Kidney (tissue), 14 donors: Measurements from ENCODE around the gene INPP5A. TPM values are rescaled to one million over a fixed set of nuclear protein-coding genes. Genes with fewer than 3 reads are reported as not detected.

ENCODE experiments used
- DNase-seq, 5 donors: peaks; one replicate each; pipeline ENCODE4 v3.0.0-alpha.2; 2013 to 2020
- FAIRE-seq: peaks from 2 replicates; lab custom pipeline; 2012; peaks lifted over from hg19 to GRCh38; lab: Jason Lieb, UNC
- H3K27ac ChIP-seq, 2 donors: one replicate each; pipeline ENCODE4 v1.7.0; 2013; ENCODE audit warnings: low read depth in 2 of 2, low read length in 2 of 2, inconsistent platforms in 1 of 2
- H3K27me3 ChIP-seq: one replicate; pipeline ENCODE4 v1.7.1; 2013; ENCODE audit warnings: low read length, inconsistent platforms; ENCODE audit not compliant: control insufficient read depth, insufficient read depth
- H3K36me3 ChIP-seq, 3 donors: one replicate each; pipeline versions ENCODE4 v1.7.0 to v1.7.1; 2013; ENCODE audit warnings: low read length in 3 of 3, control low read depth in 1 of 3, inconsistent platforms in 1 of 3; ENCODE audit not compliant: insufficient read depth in 3 of 3, control insufficient read depth in 2 of 3
- H3K4me1 ChIP-seq, 3 donors: one replicate each; pipeline versions ENCODE4 v1.7.0 to v1.7.1; 2013; ENCODE audit warnings: low read length in 3 of 3, inconsistent platforms in 1 of 3, low read depth in 1 of 3; ENCODE audit not compliant: control insufficient read depth in 2 of 3, insufficient read depth in 2 of 3
- H3K4me3 ChIP-seq, 3 donors: one replicate each; pipeline versions ENCODE4 v1.7.0 to v1.8.1; 2013; ENCODE audit warnings: low read length in 3 of 3, control low read depth in 1 of 3, inconsistent platforms in 1 of 3
- H3K9ac ChIP-seq, 3 donors: one replicate each; pipeline versions ENCODE4 v1.7.0 to v1.7.1; 2013; ENCODE audit warnings: low read length in 3 of 3, control low read depth in 1 of 3, inconsistent platforms in 1 of 3
- H3K9me3 ChIP-seq, 3 donors: one replicate each; pipeline versions ENCODE4 v1.7.0 to v1.7.1; 2013; ENCODE audit warnings: low read length in 3 of 3, control low read depth in 1 of 3, inconsistent platforms in 1 of 3; ENCODE audit not compliant: control insufficient read depth in 2 of 3, insufficient read depth in 1 of 3
- CTCF ChIP-seq: IDR thresholded peaks from 3 replicates; pipeline ENCODE4 v1.5.1; 2012; ENCODE audit warnings: mild to moderate bottlenecking, moderate library complexity, borderline replicate concordance; ENCODE audit not compliant: insufficient read depth; ENCODE audit errors: extremely low read depth
- intact Hi-C: fragments of 100-400 bp; cut with DNase I; formaldehyde crosslinking; loops from one replicate; pipeline ENCODE4 v1.11.1; 2022
- polyA plus RNA-seq: library from polyadenylated mRNA; stranded (reverse); fragments of 350-450 nt; fragmentation: Illumina TruSeq; extraction: RNeasy Lipid Tissue Mini Kit (QIAGEN cat#74804); gene quantifications from one replicate; pipeline ENCODE4 v1.2.3, GENCODE V29; 2014; ENCODE audit warnings: low read depth, low replicate concordance; ENCODE audit not compliant: insufficient read depth
- total RNA-seq: library from RNA; stranded (reverse); fragmentation: NEBNext Ultra II Directional; extraction: Animal tissue kit (Norgen Biotek cat#: 25700); gene quantifications from one replicate; pipeline ENCODE4 v1.2.1, GENCODE V29; 2021
- donor health status: control.
- donor health status: control.
- donor health status: control.
- donor health status: control.
- donor health status: control.
- donor health status: DM: yes; HTN: yes; CAD: no.
- donor health status: Normal renal cell carcinoma (clear cell type).

Gene INPP5A
- total and polyA plus RNA-seq, 2 donors from 2014 or later = 20.8 to 40.3 TPM

GRCh38 chr10:132664407-132664806 lies 126.8 kb downstream of the INPP5A start:
- no peaks in the 10 kb centered on the region for H3K4me1 ChIP-seq

DNA sequence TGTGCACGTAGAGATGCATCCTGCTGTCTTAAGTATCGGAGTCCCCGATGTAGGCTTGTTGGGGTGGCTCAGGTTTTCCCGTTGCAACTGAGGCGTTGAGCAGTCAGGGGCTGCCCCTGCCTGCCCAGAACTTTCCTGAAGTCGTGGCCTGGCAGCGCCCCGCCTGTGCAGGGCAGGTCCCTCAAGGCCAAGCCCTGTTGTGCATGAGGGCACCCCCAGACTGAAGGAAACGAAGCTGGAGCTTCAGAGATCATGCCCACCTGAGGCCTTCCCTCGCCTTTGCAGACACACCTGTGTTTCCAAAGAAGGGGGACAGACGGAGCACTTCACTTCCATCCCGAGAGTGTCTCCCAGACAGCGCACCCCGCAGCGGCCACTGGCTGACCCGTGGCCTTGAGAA lies 127.3 kb downstream of the INPP5A start:
- no peak for TF ChIP-seq CTCF
- no peak overlapping the region for H3K27ac ChIP-seq
- FAIRE-seq (no peak), DNase-seq (peak in 1 of 5 donors; percentile 31)
- H3K4me1 ChIP-seq = no peaks in the 10 kb centered on the region
- H3K9ac ChIP-seq = no peak overlapping the region
- intact Hi-C loops = no loop called here
- H3K9me3 ChIP-seq = no peaks in the 10 kb centered on the region
- H3K27me3 ChIP-seq = no peaks in the 10 kb centered on the region
- no peak overlapping the region for H3K4me3 ChIP-seq
- peaks cover 0 to 2% (median 1%) of the 10 kb centered on the region in 3 donors for H3K36me3 ChIP-seq

More at GRCh38 chr10:132664407-132664806, 126.8 kb downstream of the INPP5A start:
- FAIRE-seq (no peak), DNase-seq (peak in 1 of 5 donors; percentile 73)
- intact Hi-C loops = no loop called here
- no peak for TF ChIP-seq CTCF
- Histone ChIP-seq H3K27me3 (no peaks in the 10 kb centered on the region), H3K9ac (no peak overlapping the region), H3K36me3 (peaks cover 0 to 5% (median 4%) of the 10 kb centered on the region in 3 donors), H3K9me3 (no peaks in the 10 kb centered on the region), H3K27ac (no peak overlapping the region), H3K4me3 (no peak overlapping the region)

DNA sequence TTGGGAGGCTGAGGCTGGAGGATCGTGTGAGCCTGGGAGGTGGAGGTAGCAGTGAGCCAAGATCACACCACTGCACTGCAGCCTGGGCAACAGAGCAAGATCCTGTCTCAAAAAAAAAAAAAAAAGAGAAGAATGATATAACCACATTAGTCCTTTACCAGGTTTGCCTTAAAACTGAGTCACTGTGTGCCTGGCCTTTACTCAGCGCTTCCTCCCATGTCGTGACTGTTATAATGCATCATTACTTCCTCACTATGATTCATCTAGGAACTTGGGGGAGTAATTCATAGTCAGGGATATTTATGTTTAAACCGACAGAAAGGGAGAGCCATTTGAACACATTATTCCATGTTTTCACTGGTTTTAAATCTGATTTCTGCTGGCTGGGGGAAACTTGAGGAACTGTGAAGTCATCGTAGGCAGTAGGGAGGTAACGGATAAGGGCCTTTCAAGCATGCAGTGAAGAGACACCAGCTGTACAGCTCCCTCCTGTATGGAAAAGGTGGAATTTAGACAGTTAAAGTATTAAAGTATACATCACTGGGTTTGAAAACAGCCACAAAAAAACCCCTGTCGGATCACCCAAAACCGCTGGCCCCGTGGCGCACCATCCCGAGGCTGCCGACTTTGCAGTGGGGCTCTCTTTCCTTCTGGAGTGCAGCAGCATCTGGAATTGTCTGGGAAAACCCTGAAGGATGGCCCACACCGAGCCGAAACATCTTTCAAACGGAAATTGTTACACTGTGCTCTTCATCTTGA lies 128.5 kb downstream of the INPP5A start:
- peak in 3 of 5 donors; percentile 44 to 64 (median 51) for DNase-seq
- no peaks in the 10 kb centered on the region for H3K27me3 ChIP-seq
- intact Hi-C loops = no loop called here
- TF ChIP-seq CTCF = no peak
- H3K9ac ChIP-seq = no peak overlapping the region
- H3K4me3 ChIP-seq = no peak overlapping the region
- H3K27ac ChIP-seq = no peak overlapping the region
- no peaks in the 10 kb centered on the region for H3K9me3 ChIP-seq
- no peak for FAIRE-seq
- H3K4me1 ChIP-seq = no peaks in the 10 kb centered on the region
- no peaks in the 10 kb centered on the region for H3K36me3 ChIP-seq
